ENCODE data around the gene SPRR2D. TPM values are rescaled to one million over a fixed set of nuclear protein-coding genes. Genes with fewer than 3 reads are reported as not detected.
A peak's percentile ranks its signal among the peaks of the same experiment; 100 is the strongest.

Gene SPRR2D
- total and polyA plus RNA-seq, 2 of the 4 experiments (the other 2 are of a cell fraction) = not detected

- H4K8ac ChIP-seq (ENCODE audit: low read depth in 2 of 2, low read length in 2 of 2) = no peak overlapping the region
- no peak overlapping the region for H3K4ac ChIP-seq (ENCODE audit: low read depth, low read length)
- ChIA-PET POLR2A (ENCODE audit: unreplicated experiment) (no interaction called here), CTCF (no interaction called here)
- peak; percentile 56 for ATAC-seq (ENCODE audit: low read depth)
- BruUV-seq (replicated peaks) = no TSS peak
- H4K5ac ChIP-seq (ENCODE audit: low read depth, low read length) = no peak overlapping the region
- no peak overlapping the region for H3K27ac ChIP-seq (ENCODE audit: insufficient read depth, low read length)
- no CpG with 5 or more reads among the region's 3 CpGs for WGBS, 2 experiments (ENCODE audit: extremely low coverage in 2 of 2, insufficient read length in 1 of 2)
- no peak overlapping the region for H3K4me3 ChIP-seq (ENCODE audit: insufficient read depth, low read depth, low read length)
- H2AK9ac ChIP-seq (replicated peaks; ENCODE audit: low read depth, low read length, poor library complexity) = no peak overlapping the region
- H2BK5ac ChIP-seq (ENCODE audit: low read depth, low read length, poor library complexity, severe bottlenecking) = no peak overlapping the region
- no peaks in the 10 kb centered on the region for H3K79me1 ChIP-seq (ENCODE audit: low read depth in 1 of 2, low read length in 2 of 2)
- no peaks in the 10 kb centered on the region for H3K9me3 ChIP-seq (ENCODE audit: control insufficient read depth, insufficient read depth, low read length)
- in situ Hi-C loops (cut with MboI; ENCODE audit: low sequenced_read_pairs) = no loop called here
- intact Hi-C loops (cut with micrococcal nuclease) = no loop called here
- no peak overlapping the region for H3K18ac ChIP-seq (ENCODE audit: low read depth, low read length)
- no peaks in the 10 kb centered on the region for H3K27me3 ChIP-seq (ENCODE audit: control insufficient read depth, insufficient read depth, low read length)
- no peaks in the 10 kb centered on the region for H4K20me1 ChIP-seq (ENCODE audit: insufficient read depth, low read length)
- no peak overlapping the region for H2BK120ac ChIP-seq (ENCODE audit: low read depth, low read length)
- no peak overlapping the region for H2AK5ac ChIP-seq (ENCODE audit: low read depth, low read length)
- H3K23ac ChIP-seq (ENCODE audit: low read depth, low read length) = no peak overlapping the region
- no peak overlapping the region for H3K9ac ChIP-seq (ENCODE audit: low read depth, low read length)
- H2AFZ ChIP-seq (replicated peaks; ENCODE audit: low read length, poor library complexity) = no peak overlapping the region
- no peak overlapping the region for H3K4me2 ChIP-seq (ENCODE audit: low read depth, low read length)
- dilution Hi-C loops (cut with HindIII; ENCODE audit: low sequenced_read_pairs, unreplicated experiment) = no loop called here
- no peaks in the 10 kb centered on the region for H3K4me1 ChIP-seq (ENCODE audit: control insufficient read depth, insufficient read depth, low read length)
- H3K14ac ChIP-seq (replicated peaks; ENCODE audit: low read depth, low read length) = no peak overlapping the region
- H3K9me1 ChIP-seq (ENCODE audit: insufficient read depth, low read length) = no peaks in the 10 kb centered on the region
- no peak overlapping the region for H2BK20ac ChIP-seq (ENCODE audit: low read depth, low read length)
- H3K36me3 ChIP-seq (ENCODE audit: control insufficient read depth, insufficient read depth, low read length) = no peaks in the 10 kb centered on the region
- DNase-seq = peak; percentile 48
- H2BK15ac ChIP-seq (ENCODE audit: low read depth, low read length) = no peak overlapping the region
- H3K56ac ChIP-seq (ENCODE audit: extremely low read depth, insufficient read depth, low read length) = no peak overlapping the region
- H4K91ac ChIP-seq (ENCODE audit: insufficient read depth, low read depth, low read length) = no peak overlapping the region
- TF ChIP-seq NFE2L2 (IDR thresholded peaks at IDR 0.05; ENCODE audit: low read depth, low read length) (no peak), FOS (IDR thresholded peaks at IDR 0.05; ENCODE audit: low read depth, low read length) (peak; percentile 34; the same call in 1 of the 2 replicates), BHLHE40 (IDR thresholded peaks at IDR 0.05; ENCODE audit: low read depth, low read length) (no peak), RFX5 (IDR thresholded peaks at IDR 0.05; ENCODE audit: low read depth, low read length) (no peak), CHD1 (IDR thresholded peaks at IDR 0.05; ENCODE audit: low read depth, low read length) (no peak), POLR2A (IDR thresholded peaks at IDR 0.05; ENCODE audit: low read depth, low read length) (no peak), RAD21 (IDR thresholded peaks at IDR 0.05; ENCODE audit: low read length) (peak; percentile 33), CEBPB (IDR thresholded peaks at IDR 0.05; ENCODE audit: low read depth, low read length) (peak; percentile 64; the same call in 1 of the 2 replicates), MXI1 (IDR thresholded peaks at IDR 0.05; ENCODE audit: borderline replicate concordance, low read depth, low read length) (no peak), MAFK (IDR thresholded peaks at IDR 0.05; ENCODE audit: low read depth, low read length) (no peak)
- TF ChIP-seq, protein P1, sequence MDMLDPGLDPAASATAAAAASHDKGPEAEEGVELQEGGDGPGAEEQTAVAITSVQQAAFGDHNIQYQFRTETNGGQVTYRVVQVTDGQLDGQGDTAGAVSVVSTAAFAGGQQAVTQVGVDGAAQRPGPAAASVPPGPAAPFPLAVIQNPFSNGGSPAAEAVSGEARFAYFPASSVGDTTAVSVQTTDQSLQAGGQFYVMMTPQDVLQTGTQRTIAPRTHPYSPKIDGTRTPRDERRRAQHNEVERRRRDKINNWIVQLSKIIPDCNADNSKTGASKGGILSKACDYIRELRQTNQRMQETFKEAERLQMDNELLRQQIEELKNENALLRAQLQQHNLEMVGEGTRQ (IDR thresholded peaks at IDR 0.05; ENCODE audit: low read depth, low read length) = no peak
- TF ChIP-seq, protein P2, sequence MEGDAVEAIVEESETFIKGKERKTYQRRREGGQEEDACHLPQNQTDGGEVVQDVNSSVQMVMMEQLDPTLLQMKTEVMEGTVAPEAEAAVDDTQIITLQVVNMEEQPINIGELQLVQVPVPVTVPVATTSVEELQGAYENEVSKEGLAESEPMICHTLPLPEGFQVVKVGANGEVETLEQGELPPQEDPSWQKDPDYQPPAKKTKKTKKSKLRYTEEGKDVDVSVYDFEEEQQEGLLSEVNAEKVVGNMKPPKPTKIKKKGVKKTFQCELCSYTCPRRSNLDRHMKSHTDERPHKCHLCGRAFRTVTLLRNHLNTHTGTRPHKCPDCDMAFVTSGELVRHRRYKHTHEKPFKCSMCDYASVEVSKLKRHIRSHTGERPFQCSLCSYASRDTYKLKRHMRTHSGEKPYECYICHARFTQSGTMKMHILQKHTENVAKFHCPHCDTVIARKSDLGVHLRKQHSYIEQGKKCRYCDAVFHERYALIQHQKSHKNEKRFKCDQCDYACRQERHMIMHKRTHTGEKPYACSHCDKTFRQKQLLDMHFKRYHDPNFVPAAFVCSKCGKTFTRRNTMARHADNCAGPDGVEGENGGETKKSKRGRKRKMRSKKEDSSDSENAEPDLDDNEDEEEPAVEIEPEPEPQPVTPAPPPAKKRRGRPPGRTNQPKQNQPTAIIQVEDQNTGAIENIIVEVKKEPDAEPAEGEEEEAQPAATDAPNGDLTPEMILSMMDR (conservative IDR thresholded peaks at IDR 0.05; ENCODE audit: low read depth, low read length) = peak; percentile 30
Measured at GRCh38 chr1:153032677-153033308, 8.1 kb downstream of the SPRR2D start.

Data from IMR-90 (cell line).